ENCODE data around the gene CLMN.

Gene CLMN

GRCh38 chr14:95297832-95298231, 21.9 kb downstream of the CLMN start:
- H3K36me3 ChIP-seq (ENCODE audit: insufficient read depth, low read length) = no peaks in the 10 kb centered on the region
- TF ChIP-seq CTCF (IDR thresholded peaks at IDR 0.05; ENCODE audit: low read length) (no peak), EZH2 (IDR thresholded peaks at IDR 0.05; ENCODE audit: borderline replicate concordance, low read length) (no peak)
- H3K4me2 ChIP-seq (ENCODE audit: low read length) = no peak overlapping the region
- H2AFZ ChIP-seq (ENCODE audit: low read length) = no peak overlapping the region
- H3K9me3 ChIP-seq (ENCODE audit: low read length) = no peaks in the 10 kb centered on the region
- H3K9ac ChIP-seq (ENCODE audit: low read length) = no peak overlapping the region
- no peak overlapping the region for H3K27ac ChIP-seq (ENCODE audit: low read depth, low read length, poor library complexity, severe bottlenecking)
- H3K79me2 ChIP-seq (ENCODE audit: insufficient read depth, low read length) = no peaks in the 10 kb centered on the region
- no peak overlapping the region for H3K4me3 ChIP-seq (ENCODE audit: low read depth, low read length, poor library complexity, severe bottlenecking)
- peaks cover 18% of the 10 kb centered on the region for H3K27me3 ChIP-seq (ENCODE audit: insufficient read depth, low read length)
- no peaks in the 10 kb centered on the region for H3F3A ChIP-seq (ENCODE audit: insufficient read depth, low read length)
- H4K20me1 ChIP-seq (ENCODE audit: insufficient read depth, low read length) = no peaks in the 10 kb centered on the region
- peaks cover 13% of the 10 kb centered on the region for H3K4me1 ChIP-seq (ENCODE audit: insufficient read depth, low read length, severe bottlenecking)
- H3K9me2 ChIP-seq (ENCODE audit: low read depth, low read length) = no peaks in the 10 kb centered on the region

- Histone ChIP-seq H4K20me1 (ENCODE audit: insufficient read depth, low read length) (no peaks in the 10 kb centered on the region), H3K79me2 (ENCODE audit: insufficient read depth, low read length) (no peaks in the 10 kb centered on the region), H3K36me3 (ENCODE audit: insufficient read depth, low read length) (no peaks in the 10 kb centered on the region), H3K4me1 (ENCODE audit: insufficient read depth, low read length, severe bottlenecking) (peaks cover 13% of the 10 kb centered on the region), H3K9me3 (ENCODE audit: low read length) (no peaks in the 10 kb centered on the region), H3K27me3 (ENCODE audit: insufficient read depth, low read length) (peaks cover 18% of the 10 kb centered on the region), H2AFZ (ENCODE audit: low read length) (no peak overlapping the region), H3K27ac (ENCODE audit: low read depth, low read length, poor library complexity, severe bottlenecking) (no peak overlapping the region), H3K9ac (ENCODE audit: low read length) (no peak overlapping the region), H3K4me2 (ENCODE audit: low read length) (no peak overlapping the region), H3K9me2 (ENCODE audit: low read depth, low read length) (no peaks in the 10 kb centered on the region), H3F3A (ENCODE audit: insufficient read depth, low read length) (no peaks in the 10 kb centered on the region), H3K4me3 (ENCODE audit: low read depth, low read length, poor library complexity, severe bottlenecking) (no peak overlapping the region)
- no peak for TF ChIP-seq EZH2 (IDR thresholded peaks at IDR 0.05; ENCODE audit: borderline replicate concordance, low read length)
- TF ChIP-seq CTCF (IDR thresholded peaks at IDR 0.05; ENCODE audit: low read length) = no peak
These were observed 22.7 kb downstream of the CLMN start for GRCh38 chr14:95296966-95297365.

GRCh38 chr14:95295600-95296376, 23.9 kb downstream of the CLMN start:
- Histone ChIP-seq H3K79me2 (ENCODE audit: insufficient read depth, low read length) (no peaks in the 10 kb centered on the region), H3K36me3 (ENCODE audit: insufficient read depth, low read length) (no peaks in the 10 kb centered on the region), H3K9ac (ENCODE audit: low read length) (no peak overlapping the region), H3K4me2 (ENCODE audit: low read length) (no peak overlapping the region), H3F3A (ENCODE audit: insufficient read depth, low read length) (no peaks in the 10 kb centered on the region), H4K20me1 (ENCODE audit: insufficient read depth, low read length) (no peaks in the 10 kb centered on the region), H3K27me3 (ENCODE audit: insufficient read depth, low read length) (peaks cover 18% of the 10 kb centered on the region), H3K27ac (ENCODE audit: low read depth, low read length, poor library complexity, severe bottlenecking) (no peak overlapping the region), H3K4me1 (ENCODE audit: insufficient read depth, low read length, severe bottlenecking) (peaks cover 13% of the 10 kb centered on the region), H3K9me2 (ENCODE audit: low read depth, low read length) (no peaks in the 10 kb centered on the region), H2AFZ (ENCODE audit: low read length) (no peak overlapping the region), H3K4me3 (ENCODE audit: low read depth, low read length, poor library complexity, severe bottlenecking) (no peak overlapping the region), H3K9me3 (ENCODE audit: low read length) (no peaks in the 10 kb centered on the region)
- no peak for TF ChIP-seq CTCF (IDR thresholded peaks at IDR 0.05; ENCODE audit: low read length)
- TF ChIP-seq EZH2 (IDR thresholded peaks at IDR 0.05; ENCODE audit: borderline replicate concordance, low read length) = no peak
